HepG2 (cell line): ENCODE measurements around the gene TRIM62. TPM values are rescaled to one million over a fixed set of nuclear protein-coding genes. Genes with fewer than 3 reads are reported as not detected.

Experiments used
- ATAC-seq: fragments of 200-7000 bp; cut with Tn5 transposase; 3 replicates; pipeline ENCODE4 v1.9.1; 2020; ENCODE audit warnings: mild to moderate bottlenecking, moderate library complexity
- BruUV-seq: library from RNA; stranded (reverse); fragments of 400-500 nt; replicated peaks from 2 replicates; lab custom pipeline; 2021; lab: Mats Ljungman, UMichigan
- CTCF ChIA-PET: fragments of 300-600 bp; formaldehyde crosslinking; extraction: SDS; loops from one replicate; lab custom pipeline; 2021; ENCODE audit warnings: low total read pairs, inconsistent platforms, low intra/inter-chr PET ratio; lab: Yijun Ruan, JAX
- POLR2A ChIA-PET: fragments of 350-600 bp; sonication (Branson Sonifier 250); formaldehyde crosslinking; loops from one replicate; lab custom pipeline; 2020; ENCODE audit warnings: antibody characterized with exemption, inconsistent platforms; lab: Yijun Ruan, JAX
- DNase-seq: peaks from one replicate; pipeline ENCODE4 v3.0.0-alpha.2; 2015; ENCODE audit warnings: low spot score
- FAIRE-seq: peaks from 3 replicates; lab custom pipeline; 2011; peaks lifted over from hg19 to GRCh38; lab: Jason Lieb, UNC
- H2AFZ ChIP-seq: one replicate; pipeline ENCODE4 v1.6.1; 2011; ENCODE audit warnings: low read length, inconsistent platforms
- H3K27ac ChIP-seq: fragments of 300-600 bp; 3 replicates; pipeline ENCODE4 v1.8.0; 2011; ENCODE audit warnings: mixed run types, mild to moderate bottlenecking, mixed read lengths, low read length, inconsistent platforms; ENCODE audit not compliant: insufficient read depth; ENCODE audit errors: extremely low read length
- H3K27me3 ChIP-seq, 2 experiments: fragments of 200-600 bp in 1 of 2; 2 replicates in 1 of 2; 3 replicates in 1 of 2; pipeline versions ENCODE4 v1.6.0 to v1.8.0; 2011; ENCODE audit warnings: low read length in 2 of 2, mild to moderate bottlenecking in 2 of 2, moderate library complexity in 2 of 2, inconsistent platforms in 1 of 2; ENCODE audit not compliant: insufficient read depth in 2 of 2, control insufficient read depth in 1 of 2
- H3K36me3 ChIP-seq, 2 experiments: fragments of 200-600 bp in 1 of 2; replicated peaks in 1 of 2; 2 replicates in 1 of 2; 3 replicates in 1 of 2; pipeline versions ENCODE4 v1.5.1 to v1.8.0; 2011; ENCODE audit warnings: low read length in 2 of 2, inconsistent platforms in 1 of 2; ENCODE audit not compliant: insufficient read depth in 2 of 2, control insufficient read depth in 1 of 2
- H3K4me1 ChIP-seq: 2 replicates; pipeline ENCODE4 v1.5.1; 2012; ENCODE audit warnings: low read length, inconsistent platforms; ENCODE audit not compliant: insufficient read depth
- H3K4me2 ChIP-seq: 2 replicates; pipeline ENCODE4 v1.6.0; 2011; ENCODE audit warnings: low read depth, low read length, inconsistent platforms
- H3K4me3 ChIP-seq, 3 experiments: fragments of 200-600 bp in 1 of 3; sonication (generic), shearing (Covaris generic) in 1 of 3; replicated peaks in 1 of 3; 2 replicates each; pipeline ENCODE4 v1.5.1; 2011 to 2016; ENCODE audit warnings: low read length in 3 of 3, inconsistent platforms in 2 of 3, low read depth in 2 of 3, mild to moderate bottlenecking in 2 of 3, control low read depth in 1 of 3, mixed read lengths in 1 of 3; ENCODE audit not compliant: insufficient read depth in 1 of 3
- H3K79me2 ChIP-seq: one replicate; pipeline ENCODE4 v1.6.1; 2011; ENCODE audit warnings: low read length, inconsistent platforms; ENCODE audit not compliant: insufficient read depth
- H3K9ac ChIP-seq: 2 replicates; pipeline ENCODE4 v1.6.0; 2011; ENCODE audit warnings: mild to moderate bottlenecking, low read depth, low read length, inconsistent platforms; ENCODE audit not compliant: insufficient read depth
- H3K9me3 ChIP-seq: 2 replicates; pipeline ENCODE4 v1.5.1; 2012; ENCODE audit warnings: mild to moderate bottlenecking, low read length
- H4K20me1 ChIP-seq: 2 replicates; pipeline ENCODE4 v1.6.0; 2011; ENCODE audit warnings: inconsistent platforms, mild to moderate bottlenecking, low read length, moderate library complexity; ENCODE audit not compliant: insufficient read depth
- ATF7-NPFF ChIP-seq: sonication (generic); formaldehyde crosslinking; IDR thresholded peaks from 2 replicates; pipeline ENCODE4 v1.8.1; 2023; ENCODE audit warnings: mild to moderate bottlenecking, low read depth, missing genetic modification reagents, moderate library complexity
- EED ChIP-seq: sonication (generic); formaldehyde crosslinking; IDR thresholded peaks from 2 replicates; pipeline ENCODE4 v1.5.0; 2020; ENCODE audit warnings: mild to moderate bottlenecking, missing genetic modification reagents
- FOXK1 ChIP-seq: sonication (generic); formaldehyde crosslinking; IDR thresholded peaks from 2 replicates; pipeline ENCODE4 v1.4.0; 2020; ENCODE audit warnings: low read depth, missing genetic modification reagents, borderline replicate concordance
- IRX3 ChIP-seq: sonication (generic); formaldehyde crosslinking; IDR thresholded peaks from 2 replicates; pipeline ENCODE4 v1.8.1; 2023; ENCODE audit warnings: mild to moderate bottlenecking, low read depth, missing genetic modification reagents, borderline replicate concordance
- MTA3 ChIP-seq: sonication (generic); formaldehyde crosslinking; IDR thresholded peaks from 2 replicates; pipeline ENCODE4 v1.4.0; 2020; ENCODE audit warnings: missing genetic modification reagents
- TEAD3 ChIP-seq: optimal IDR thresholded peaks from 2 replicates; pipeline ENCODE3; 2016; ENCODE audit warnings: borderline replicate concordance
- ZBTB7B ChIP-seq: sonication (generic); formaldehyde crosslinking; IDR thresholded peaks from 2 replicates; pipeline ENCODE4 v1.4.0; 2020; ENCODE audit warnings: missing genetic modification reagents
- ZNF333 ChIP-seq: sonication (generic); formaldehyde crosslinking; IDR thresholded peaks from 2 replicates; pipeline ENCODE4 v1.4.0; 2020; ENCODE audit warnings: mild to moderate bottlenecking, missing genetic modification reagents, borderline replicate concordance
- WGBS: methylation state at CpG from one replicate; pipeline ENCODE4 v1.1.6; 2017; ENCODE audit warnings: low lambda C conversion rate; 5-methylcytosine and 5-hydroxymethylcytosine counted together
- in situ Hi-C: cut with HindIII; loops from 2 replicates; pipeline ENCODE4 v1.10.0; 2017; ENCODE audit warnings: low pct_unique_long_range_greater_than_20kb; ENCODE audit not compliant: extremely low pct_ligation_motif_present
- intact Hi-C: fragments of 100-400 bp; cut with micrococcal nuclease; formaldehyde crosslinking; loops from one replicate; pipeline ENCODE4 v1.10.0; 2022; ENCODE audit not compliant: unreplicated experiment
- polyA plus RNA-seq, 8 experiments: library from polyadenylated mRNA; depleted of rRNA in 3 of 8; stranded (reverse) in 7 of 8; unstranded in 1 of 8; fragments of >200 nt; fragmentation: Illumina TruSeq in 4 of 8; extraction: Trizol in 4 of 8; gene quantifications; 2 replicates each; pipeline versions ENCODE4 v1.2.1 to v1.2.3, GENCODE V29; 2011 to 2016; ENCODE audit warnings: low read depth in 4 of 8, missing spikeins in 1 of 8, mixed read lengths in 1 of 8; ENCODE audit not compliant: insufficient read depth in 1 of 8
- total RNA-seq, 5 experiments: library from RNA; depleted of rRNA; stranded (reverse); fragments of >200 nt; fragmentation: Illumina TruSeq; extraction: Trizol; gene quantifications; 2 replicates each; pipeline ENCODE4 v1.2.3, GENCODE V29; 2016; ENCODE audit warnings: low read depth in 1 of 5
- TF ChIP-seq, protein P1 (sequence below): sonication (generic); formaldehyde crosslinking; IDR thresholded peaks from 2 replicates; pipeline ENCODE4 v1.9.0; 2021; ENCODE audit warnings: missing genetic modification reagents, borderline replicate concordance

TRIM62 gene
- total and polyA plus RNA-seq, 2 of the 13 experiments (the other 11 are each of a cell fraction or from before 2014, with no cell fraction given) = 0.53 to 0.57 TPM

DNA sequence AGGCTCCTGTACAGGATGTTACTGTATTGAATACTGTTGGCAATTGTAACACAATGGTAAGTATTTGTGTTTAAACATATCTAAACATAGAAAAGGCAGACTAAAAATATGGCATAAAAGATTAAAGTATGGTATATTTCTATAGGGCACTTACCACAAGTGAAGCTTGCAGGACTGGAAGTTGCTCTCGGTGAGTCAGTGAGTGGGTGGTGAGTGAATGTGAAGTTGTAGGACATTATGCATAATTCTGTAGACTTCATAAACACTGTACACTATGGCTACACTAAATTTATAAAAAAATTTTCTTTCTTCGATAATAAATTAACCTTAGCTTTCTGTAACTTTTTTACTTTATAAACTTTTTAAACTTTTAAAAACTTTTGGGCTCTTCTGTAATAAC, 13.7 kb upstream of the TRIM62 start (continued):
- TF ChIP-seq, protein P1, sequence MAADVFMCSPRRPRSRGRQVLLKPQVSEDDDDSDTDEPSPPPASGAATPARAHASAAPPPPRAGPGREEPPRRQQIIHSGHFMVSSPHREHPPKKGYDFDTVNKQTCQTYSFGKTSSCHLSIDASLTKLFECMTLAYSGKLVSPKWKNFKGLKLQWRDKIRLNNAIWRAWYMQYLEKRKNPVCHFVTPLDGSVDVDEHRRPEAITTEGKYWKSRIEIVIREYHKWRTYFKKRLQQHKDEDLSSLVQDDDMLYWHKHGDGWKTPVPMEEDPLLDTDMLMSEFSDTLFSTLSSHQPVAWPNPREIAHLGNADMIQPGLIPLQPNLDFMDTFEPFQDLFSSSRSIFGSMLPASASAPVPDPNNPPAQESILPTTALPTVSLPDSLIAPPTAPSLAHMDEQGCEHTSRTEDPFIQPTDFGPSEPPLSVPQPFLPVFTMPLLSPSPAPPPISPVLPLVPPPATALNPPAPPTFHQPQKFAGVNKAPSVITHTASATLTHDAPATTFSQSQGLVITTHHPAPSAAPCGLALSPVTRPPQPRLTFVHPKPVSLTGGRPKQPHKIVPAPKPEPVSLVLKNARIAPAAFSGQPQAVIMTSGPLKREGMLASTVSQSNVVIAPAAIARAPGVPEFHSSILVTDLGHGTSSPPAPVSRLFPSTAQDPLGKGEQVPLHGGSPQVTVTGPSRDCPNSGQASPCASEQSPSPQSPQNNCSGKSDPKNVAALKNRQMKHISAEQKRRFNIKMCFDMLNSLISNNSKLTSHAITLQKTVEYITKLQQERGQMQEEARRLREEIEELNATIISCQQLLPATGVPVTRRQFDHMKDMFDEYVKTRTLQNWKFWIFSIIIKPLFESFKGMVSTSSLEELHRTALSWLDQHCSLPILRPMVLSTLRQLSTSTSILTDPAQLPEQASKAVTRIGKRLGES (CRISPR knock-in tag) = no peak
- TF ChIP-seq IRX3 (CRISPR knock-in tag) = no peak
- TF ChIP-seq EED (CRISPR knock-in tag) = no peak
- no peak for TF ChIP-seq ZNF333

DNA sequence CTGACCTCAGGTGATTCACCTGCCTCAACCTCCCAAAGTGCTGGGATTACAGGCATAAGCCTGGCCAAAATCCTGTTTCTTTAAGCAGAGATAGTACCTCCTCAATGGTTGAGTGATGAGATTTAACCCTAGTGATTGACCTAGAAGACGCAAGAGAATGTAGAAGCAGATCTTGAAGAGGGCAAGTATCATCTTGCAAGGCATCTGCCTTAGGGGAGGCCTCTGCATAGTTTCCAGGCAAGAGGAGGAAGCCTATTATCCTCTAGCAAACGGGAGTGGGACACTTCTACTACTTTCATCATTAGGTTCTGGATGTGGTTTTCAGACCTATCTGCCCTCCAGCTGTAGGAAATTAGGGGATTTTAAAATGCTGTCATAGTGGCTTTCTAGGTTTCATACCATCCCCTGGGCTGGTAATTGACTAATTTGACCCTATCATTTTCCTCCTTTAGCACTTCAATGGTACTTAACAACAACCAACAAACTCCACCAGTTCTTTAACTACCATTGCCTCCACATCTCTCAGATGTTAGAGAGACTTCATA, 10.0 kb upstream of the TRIM62 start:
- H3K27me3 ChIP-seq = peaks cover 0 to 1% of the 10 kb centered on the region in 2 experiments; a peak in 1 of 5 replicates
- H3K27ac ChIP-seq = no peak overlapping the region
- no peak overlapping the region for H2AFZ ChIP-seq
- POLR2A ChIA-PET = no interaction called here
- H3K4me3 ChIP-seq = no peak overlapping the region
- no peaks in the 10 kb centered on the region for H3K36me3 ChIP-seq
- ATAC-seq (no peak), FAIRE-seq (no peak), DNase-seq (no peak)
- in situ Hi-C loops = no loop called here
- no peak overlapping the region for H3K4me2 ChIP-seq
- intact Hi-C loops = no loop called here
- BruUV-seq = no TSS peak
- CTCF ChIA-PET = no interaction called here
- no peaks in the 10 kb centered on the region for H3K4me1 ChIP-seq
- H3K9ac ChIP-seq = no peak overlapping the region
- 39% methylated on average over 2 of the region's 2 CpGs for WGBS
- H3K79me2 ChIP-seq = no peaks in the 10 kb centered on the region
- H4K20me1 ChIP-seq = no peaks in the 10 kb centered on the region
- TF ChIP-seq FOXK1 (CRISPR knock-in tag) = no peak
- TF ChIP-seq ZBTB7B (CRISPR knock-in tag) = no peak
- no peak for TF ChIP-seq TEAD3 (CRISPR knock-in tag)
- no peak for TF ChIP-seq MTA3 (CRISPR knock-in tag)
- no peak for TF ChIP-seq ATF7-NPFF (CRISPR knock-in tag)
- no peaks in the 10 kb centered on the region for H3K9me3 ChIP-seq
